C4-2B (cell line): ENCODE results near the gene KCNJ12.
"Not testable (repeated sequence)": the region's sequence is repeated elsewhere in the genome, so short reads cannot be mapped to it uniquely, and the experiment has no call there.

Source experiments
- ZFX ChIP-seq: fragments of 450-650 bp; IDR thresholded peaks from 2 replicates; pipeline ENCODE4 v1.6.1; 2017
- TF ChIP-seq, protein P1 (sequence below): fragments of 450-650 bp; conservative IDR thresholded peaks from 2 replicates; pipeline ENCODE4 v1.5.1; 2017; ENCODE audit warnings: mild to moderate bottlenecking

DNA sequence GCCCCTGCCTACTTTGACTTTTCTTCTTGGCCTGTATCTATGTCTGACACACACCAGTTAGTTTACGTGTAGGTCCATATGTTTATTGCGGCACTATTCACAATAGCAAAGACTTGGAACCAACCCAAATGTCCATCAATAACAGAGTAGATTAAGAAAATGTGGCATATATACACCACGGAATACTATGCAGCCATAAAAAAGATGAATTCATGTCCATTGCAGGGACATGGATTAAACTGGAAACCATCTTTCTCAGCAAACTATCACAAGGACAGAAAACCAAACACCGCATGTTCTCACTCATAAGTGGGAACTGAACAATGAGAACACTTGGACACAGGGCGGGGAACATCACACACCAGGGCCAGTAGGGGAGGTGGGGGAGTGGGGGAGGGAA is 80.3 kb downstream of the KCNJ12 start:
- TF ChIP-seq, protein P1, sequence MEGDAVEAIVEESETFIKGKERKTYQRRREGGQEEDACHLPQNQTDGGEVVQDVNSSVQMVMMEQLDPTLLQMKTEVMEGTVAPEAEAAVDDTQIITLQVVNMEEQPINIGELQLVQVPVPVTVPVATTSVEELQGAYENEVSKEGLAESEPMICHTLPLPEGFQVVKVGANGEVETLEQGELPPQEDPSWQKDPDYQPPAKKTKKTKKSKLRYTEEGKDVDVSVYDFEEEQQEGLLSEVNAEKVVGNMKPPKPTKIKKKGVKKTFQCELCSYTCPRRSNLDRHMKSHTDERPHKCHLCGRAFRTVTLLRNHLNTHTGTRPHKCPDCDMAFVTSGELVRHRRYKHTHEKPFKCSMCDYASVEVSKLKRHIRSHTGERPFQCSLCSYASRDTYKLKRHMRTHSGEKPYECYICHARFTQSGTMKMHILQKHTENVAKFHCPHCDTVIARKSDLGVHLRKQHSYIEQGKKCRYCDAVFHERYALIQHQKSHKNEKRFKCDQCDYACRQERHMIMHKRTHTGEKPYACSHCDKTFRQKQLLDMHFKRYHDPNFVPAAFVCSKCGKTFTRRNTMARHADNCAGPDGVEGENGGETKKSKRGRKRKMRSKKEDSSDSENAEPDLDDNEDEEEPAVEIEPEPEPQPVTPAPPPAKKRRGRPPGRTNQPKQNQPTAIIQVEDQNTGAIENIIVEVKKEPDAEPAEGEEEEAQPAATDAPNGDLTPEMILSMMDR = not testable (repeated sequence)
- not testable (repeated sequence) for TF ChIP-seq ZFX
